Spleen (tissue), 7 donors: ENCODE measurements around the gene PLA2G2F.

ENCODE experiments used
- POLR2A ChIP-seq, 3 donors: fragments of 450-650 bp; IDR thresholded peaks; one replicate each; pipeline ENCODE4 v1.5.1; 2017; ENCODE audit warnings: antibody characterized with exemption in 3 of 3, mild to moderate bottlenecking in 1 of 3
- POLR2AphosphoS5 ChIP-seq, 3 donors: sonication (generic); formaldehyde crosslinking; IDR thresholded peaks; one replicate each; pipeline ENCODE4 v1.5.1; 2017; ENCODE audit warnings: antibody characterized with exemption in 3 of 3
- TF ChIP-seq, protein P1 (sequence below), 11 experiments: fragments of 200-600 bp in 7 of 11; fragments of 450-650 bp in 4 of 11; sonication (generic) in 4 of 11; IDR thresholded peaks in 8 of 11; conservative IDR thresholded peaks in 3 of 11; 1 replicate in 7 of 11; 2 replicates in 4 of 11; pipeline versions ENCODE4 v1.4.0 to v1.8.0; 2016 to 2021; ENCODE audit warnings: antibody characterized with exemption in 11 of 11, inconsistent platforms in 4 of 11, mild to moderate bottlenecking in 1 of 11
- donor health status: DM: no; HTN: no; CAD: no; lungs with moderate emphysema.
- donor health status: DM: no; HTN: no; CAD: no.
- donor health status: DM: no; HTN: no; CAD: no.

DNA sequence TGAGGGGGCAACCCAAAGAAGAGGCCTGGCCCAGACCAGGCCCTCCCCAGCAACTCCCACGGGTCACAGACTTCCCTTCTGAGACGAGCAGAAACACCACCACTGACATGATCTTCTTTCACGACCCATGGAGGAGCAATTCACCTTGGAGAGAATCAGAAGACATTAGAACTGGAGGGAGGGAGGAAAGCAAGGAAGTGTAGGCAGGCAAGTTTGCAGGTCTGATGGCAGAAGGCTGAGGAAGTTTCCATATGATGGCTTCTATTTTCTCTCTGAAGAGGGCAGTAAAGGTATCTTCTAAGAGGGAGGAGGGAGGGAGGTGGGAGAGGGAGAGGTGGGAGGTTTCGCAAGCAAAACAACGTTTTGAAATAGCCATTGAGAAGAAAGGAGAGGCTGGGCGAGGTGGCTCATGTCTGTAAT is 45.4 kb downstream of the PLA2G2F start:
- TF ChIP-seq, protein P1, sequence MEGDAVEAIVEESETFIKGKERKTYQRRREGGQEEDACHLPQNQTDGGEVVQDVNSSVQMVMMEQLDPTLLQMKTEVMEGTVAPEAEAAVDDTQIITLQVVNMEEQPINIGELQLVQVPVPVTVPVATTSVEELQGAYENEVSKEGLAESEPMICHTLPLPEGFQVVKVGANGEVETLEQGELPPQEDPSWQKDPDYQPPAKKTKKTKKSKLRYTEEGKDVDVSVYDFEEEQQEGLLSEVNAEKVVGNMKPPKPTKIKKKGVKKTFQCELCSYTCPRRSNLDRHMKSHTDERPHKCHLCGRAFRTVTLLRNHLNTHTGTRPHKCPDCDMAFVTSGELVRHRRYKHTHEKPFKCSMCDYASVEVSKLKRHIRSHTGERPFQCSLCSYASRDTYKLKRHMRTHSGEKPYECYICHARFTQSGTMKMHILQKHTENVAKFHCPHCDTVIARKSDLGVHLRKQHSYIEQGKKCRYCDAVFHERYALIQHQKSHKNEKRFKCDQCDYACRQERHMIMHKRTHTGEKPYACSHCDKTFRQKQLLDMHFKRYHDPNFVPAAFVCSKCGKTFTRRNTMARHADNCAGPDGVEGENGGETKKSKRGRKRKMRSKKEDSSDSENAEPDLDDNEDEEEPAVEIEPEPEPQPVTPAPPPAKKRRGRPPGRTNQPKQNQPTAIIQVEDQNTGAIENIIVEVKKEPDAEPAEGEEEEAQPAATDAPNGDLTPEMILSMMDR (IDR thresholded peaks at IDR 0.05 in 8 of 11, conservative IDR thresholded peaks at IDR 0.05 in 3 of 11): no peak
- no peak for TF ChIP-seq POLR2A (IDR thresholded peaks at IDR 0.05)
- TF ChIP-seq POLR2AphosphoS5 (IDR thresholded peaks at IDR 0.05): no peak
